ENCODE data around the gene MKNK1.

DNA sequence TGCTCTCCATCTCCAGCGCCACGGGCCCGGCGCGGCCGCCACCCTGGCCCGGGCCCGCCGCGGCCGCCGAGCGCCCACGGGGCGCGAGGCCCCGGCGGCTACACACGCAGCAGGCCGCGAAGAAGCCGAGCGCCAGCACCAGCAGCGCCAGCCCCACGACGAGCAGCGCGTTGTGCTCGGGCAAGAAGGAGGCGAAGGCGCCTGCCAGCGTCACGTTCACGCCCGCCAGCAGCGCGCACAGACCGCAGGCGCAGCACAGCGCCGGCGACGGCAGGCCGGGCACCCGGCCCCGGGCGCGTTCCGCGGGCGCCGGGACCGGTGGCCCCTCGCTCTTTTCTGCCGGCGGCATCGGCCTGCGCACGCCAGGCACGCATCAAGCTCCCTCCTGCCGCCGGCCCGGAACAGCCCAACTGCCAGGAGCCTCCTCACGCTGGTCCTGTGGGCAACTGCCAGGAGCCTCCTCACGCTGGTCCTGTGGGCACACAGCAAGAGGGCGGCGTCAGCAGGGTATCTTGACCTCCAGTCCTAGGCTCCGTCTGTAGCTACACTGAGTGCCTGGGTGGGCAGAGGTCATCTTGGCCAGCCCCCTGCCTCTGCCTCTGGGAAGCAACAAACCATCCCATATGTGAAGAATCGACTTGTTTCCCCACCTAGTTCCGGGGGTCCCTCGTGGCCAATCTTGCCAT, 70.7 kb downstream of the MKNK1 start:
- TF ChIP-seq, protein P1, sequence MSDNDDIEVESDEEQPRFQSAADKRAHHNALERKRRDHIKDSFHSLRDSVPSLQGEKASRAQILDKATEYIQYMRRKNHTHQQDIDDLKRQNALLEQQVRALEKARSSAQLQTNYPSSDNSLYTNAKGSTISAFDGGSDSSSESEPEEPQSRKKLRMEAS (CRISPR knock-in tag; IDR thresholded peaks at IDR 0.05) = no peak
- TF ChIP-seq, protein P2, sequence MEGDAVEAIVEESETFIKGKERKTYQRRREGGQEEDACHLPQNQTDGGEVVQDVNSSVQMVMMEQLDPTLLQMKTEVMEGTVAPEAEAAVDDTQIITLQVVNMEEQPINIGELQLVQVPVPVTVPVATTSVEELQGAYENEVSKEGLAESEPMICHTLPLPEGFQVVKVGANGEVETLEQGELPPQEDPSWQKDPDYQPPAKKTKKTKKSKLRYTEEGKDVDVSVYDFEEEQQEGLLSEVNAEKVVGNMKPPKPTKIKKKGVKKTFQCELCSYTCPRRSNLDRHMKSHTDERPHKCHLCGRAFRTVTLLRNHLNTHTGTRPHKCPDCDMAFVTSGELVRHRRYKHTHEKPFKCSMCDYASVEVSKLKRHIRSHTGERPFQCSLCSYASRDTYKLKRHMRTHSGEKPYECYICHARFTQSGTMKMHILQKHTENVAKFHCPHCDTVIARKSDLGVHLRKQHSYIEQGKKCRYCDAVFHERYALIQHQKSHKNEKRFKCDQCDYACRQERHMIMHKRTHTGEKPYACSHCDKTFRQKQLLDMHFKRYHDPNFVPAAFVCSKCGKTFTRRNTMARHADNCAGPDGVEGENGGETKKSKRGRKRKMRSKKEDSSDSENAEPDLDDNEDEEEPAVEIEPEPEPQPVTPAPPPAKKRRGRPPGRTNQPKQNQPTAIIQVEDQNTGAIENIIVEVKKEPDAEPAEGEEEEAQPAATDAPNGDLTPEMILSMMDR (IDR thresholded peaks at IDR 0.05) = no peak
- TF ChIP-seq FOXJ3 (CRISPR knock-in tag; IDR thresholded peaks at IDR 0.05; ENCODE audit: borderline replicate concordance) = no peak
